SK-N-MC (cell line): ENCODE measurements around the gene ME3.

Source experiments
- DNase-seq: peaks from one replicate; pipeline ENCODE4 v3.0.0-alpha.2; 2011; ENCODE audit warnings: low read depth, low spot score
- H3K27ac ChIP-seq: fragments of 200-600 bp; sonication (generic); 2 replicates; pipeline ENCODE4 v1.5.1; 2016; ENCODE audit warnings: mixed run types
- H3K36me3 ChIP-seq: fragments of 200-600 bp; sonication (generic); 2 replicates; pipeline ENCODE4 v1.6.1; 2017; ENCODE audit warnings: antibody characterized with exemption, low read length, mixed read lengths; ENCODE audit not compliant: insufficient read depth
- H3K4me3 ChIP-seq: fragments of 200-600 bp; sonication (generic); 2 replicates; pipeline ENCODE4 v1.5.1; 2016
- H3K9ac ChIP-seq: fragments of 200-600 bp; sonication (generic); 2 replicates; pipeline ENCODE4 v1.8.0; 2017; ENCODE audit warnings: mixed run types, mixed read lengths; ENCODE audit not compliant: insufficient read length
- H3K9me3 ChIP-seq: fragments of 200-600 bp; sonication (generic); 2 replicates; pipeline ENCODE4 v1.6.1; 2017; ENCODE audit warnings: low read depth, mild to moderate bottlenecking, antibody characterized with exemption, low read length, moderate library complexity, mixed read lengths
- EZH2 ChIP-seq: fragments of 200-600 bp; sonication (generic); IDR thresholded peaks from one replicate; pipeline ENCODE4 v1.6.1; 2017; ENCODE audit warnings: antibody characterized with exemption
- FOXP2 ChIP-seq: optimal IDR thresholded peaks from 2 replicates; pipeline ENCODE3; 2011; ENCODE audit warnings: mild to moderate bottlenecking, moderate library complexity; ENCODE audit not compliant: insufficient read depth; ENCODE audit errors: extremely low read length, control extremely low read depth
- POLR2AphosphoS5 ChIP-seq: IDR thresholded peaks from 2 replicates; pipeline ENCODE4 v1.6.1; 2012; ENCODE audit warnings: mild to moderate bottlenecking, low read depth, low read length, borderline replicate concordance

ME3 gene

GRCh38 chr11:86396396-86396795 is 276.0 kb downstream of the ME3 start:
- Histone ChIP-seq H3K36me3 (no peaks in the 10 kb centered on the region), H3K27ac (no peak overlapping the region), H3K4me3 (no peak overlapping the region), H3K9me3 (no peaks in the 10 kb centered on the region), H3K9ac (no peak overlapping the region)
- no peak for TF ChIP-seq POLR2AphosphoS5
- TF ChIP-seq FOXP2 = no peak
- TF ChIP-seq EZH2 = no peak
- DNase-seq = no peak

GRCh38 chr11:86395061-86395551 is 277.3 kb downstream of the ME3 start:
- Histone ChIP-seq H3K9ac (no peak overlapping the region), H3K27ac (no peak overlapping the region), H3K36me3 (no peaks in the 10 kb centered on the region), H3K9me3 (no peaks in the 10 kb centered on the region), H3K4me3 (no peak overlapping the region)
- DNase-seq = no peak
- TF ChIP-seq POLR2AphosphoS5 (no peak), EZH2 (no peak), FOXP2 (no peak)
